Measurements from ENCODE around the gene PTPRD.

Gene PTPRD

DNA sequence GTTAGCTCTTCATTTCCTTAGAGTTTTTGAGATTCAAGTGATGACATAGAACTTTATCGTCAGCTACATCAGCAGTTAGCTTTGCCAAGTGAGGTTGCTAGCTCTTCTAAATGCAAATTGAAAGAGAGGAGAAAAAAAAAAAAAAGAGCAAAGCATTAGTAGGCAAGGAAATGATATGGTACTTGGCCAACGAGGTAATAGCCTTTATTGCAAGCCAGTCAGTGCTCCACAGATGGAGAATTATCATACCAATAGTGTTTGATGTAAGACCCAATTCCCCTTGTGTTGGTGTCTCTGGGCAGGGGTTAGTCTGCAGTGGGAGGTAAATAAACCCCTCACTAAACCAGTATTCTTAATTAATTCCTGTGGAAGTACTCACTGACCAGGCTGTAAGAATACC, 992.1 kb downstream of the PTPRD start:
- DNase-seq, result no peak

DNA sequence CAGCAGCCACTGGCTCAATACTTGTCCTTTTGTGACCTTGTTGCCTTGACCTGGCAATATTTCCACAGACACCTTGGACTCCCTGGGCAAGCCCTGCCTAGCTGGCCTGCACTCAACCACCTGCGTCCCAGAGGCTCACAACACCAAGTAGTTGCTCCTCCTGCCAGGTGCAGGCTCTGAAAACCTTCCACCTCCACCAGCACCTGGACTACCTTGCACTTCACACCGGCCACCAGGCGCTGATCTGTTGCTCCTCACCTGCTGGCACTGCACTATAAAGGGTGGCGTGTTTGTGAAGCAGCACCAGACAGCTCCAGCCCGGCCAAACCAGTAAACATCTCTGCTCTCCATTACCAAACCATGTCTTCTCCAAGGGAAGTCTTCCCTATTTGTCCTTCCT, 997.7 kb downstream of the PTPRD start:
- DNase-seq, result no peak

DNA sequence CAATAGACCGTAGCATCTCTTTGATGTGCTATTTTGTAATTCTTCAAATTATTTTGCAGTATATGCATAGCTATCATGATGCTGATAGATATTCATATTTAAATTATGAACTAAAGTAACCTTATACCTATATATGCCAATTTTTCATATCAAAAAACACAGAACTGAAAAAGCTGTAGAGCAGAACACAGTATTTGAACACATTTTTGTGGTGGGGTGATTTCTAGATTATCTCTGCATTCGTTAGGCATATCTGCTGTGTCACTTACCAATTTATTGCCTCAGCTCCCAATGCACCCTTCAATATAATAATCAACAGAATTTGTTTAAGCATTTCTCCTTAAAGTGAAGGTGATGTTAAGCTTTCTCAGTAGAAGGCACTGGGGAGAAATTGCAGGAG, 998.2 kb downstream of the PTPRD start:
- no peak for DNase-seq

DNA sequence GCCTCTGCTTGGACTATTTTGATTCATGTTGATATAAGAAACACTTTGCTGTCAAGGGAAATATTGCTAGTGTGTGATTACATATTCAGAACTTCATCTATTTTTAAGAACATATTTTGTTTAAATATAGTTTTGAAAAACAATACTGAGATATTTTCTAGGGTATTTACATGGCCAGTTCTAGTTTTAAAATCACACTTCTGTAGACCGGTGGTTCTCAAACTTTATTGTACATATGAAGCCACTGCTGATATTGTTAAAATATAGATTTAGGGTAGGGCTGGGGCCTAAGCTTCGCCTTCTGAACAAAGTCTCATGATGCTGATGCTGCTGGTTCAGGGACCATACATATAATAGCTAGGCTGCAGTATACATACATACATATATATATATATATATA, 1000.0 kb downstream of the PTPRD start:
- DNase-seq, result no peak

DNA sequence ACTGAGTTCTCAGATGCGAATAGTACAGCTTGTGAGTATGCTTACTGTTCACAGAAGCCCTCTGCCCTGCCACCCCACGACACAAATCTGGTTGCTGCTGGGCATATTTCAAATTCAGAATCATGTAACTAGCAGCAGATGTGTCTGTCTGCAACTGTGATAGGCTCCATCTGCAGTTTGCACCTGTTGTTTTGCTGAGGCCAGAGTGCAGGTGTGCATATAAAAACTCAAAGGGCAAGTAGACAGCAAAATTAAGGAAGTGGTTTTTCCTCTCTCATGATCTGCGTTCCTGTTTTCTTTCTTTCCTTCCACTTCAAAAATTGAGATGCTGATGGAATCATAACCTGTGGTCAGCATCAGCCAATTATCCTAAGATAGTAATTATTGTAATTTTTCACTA, 1000.5 kb downstream of the PTPRD start:
- DNase-seq, result no peak

DNA sequence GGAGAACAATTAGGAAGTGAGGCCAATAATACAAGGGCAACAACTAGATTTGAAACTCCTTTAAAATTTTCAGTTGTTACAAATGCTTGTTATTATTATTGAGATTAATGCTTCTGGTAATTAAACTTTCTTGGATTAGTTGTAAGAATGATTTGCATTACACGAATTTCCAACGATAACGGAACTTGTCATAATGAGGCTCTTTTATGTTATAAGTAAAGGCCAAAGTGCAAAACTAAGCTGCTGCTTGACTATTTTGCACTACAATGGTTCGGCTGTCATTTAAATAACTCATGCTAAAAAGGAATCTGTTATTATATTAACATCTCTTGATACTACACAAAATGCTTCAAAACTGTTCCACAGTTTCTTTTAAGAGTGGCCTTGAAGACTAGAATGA, 1007.1 kb downstream of the PTPRD start:
- DNase-seq, result no peak

DNA sequence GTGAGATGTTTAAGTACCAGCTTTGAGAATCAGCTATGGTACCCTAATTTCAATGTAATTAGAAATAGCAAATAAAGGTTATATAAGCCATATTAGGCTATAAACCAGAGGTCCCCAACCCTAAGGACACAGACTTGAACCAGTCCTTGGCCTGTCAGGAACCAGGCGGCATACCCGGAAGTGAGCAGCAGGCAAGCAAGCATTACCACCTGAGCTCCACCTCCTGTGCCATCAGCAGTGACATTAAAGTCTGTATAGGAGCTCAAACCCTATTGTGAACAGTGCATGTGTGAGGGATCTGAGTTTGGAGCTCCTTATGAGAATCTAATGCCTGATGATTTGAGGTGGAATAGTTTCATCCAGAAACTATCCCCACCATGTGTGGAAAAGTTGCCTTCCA, 1009.5 kb downstream of the PTPRD start:
- no peak for DNase-seq

DNA sequence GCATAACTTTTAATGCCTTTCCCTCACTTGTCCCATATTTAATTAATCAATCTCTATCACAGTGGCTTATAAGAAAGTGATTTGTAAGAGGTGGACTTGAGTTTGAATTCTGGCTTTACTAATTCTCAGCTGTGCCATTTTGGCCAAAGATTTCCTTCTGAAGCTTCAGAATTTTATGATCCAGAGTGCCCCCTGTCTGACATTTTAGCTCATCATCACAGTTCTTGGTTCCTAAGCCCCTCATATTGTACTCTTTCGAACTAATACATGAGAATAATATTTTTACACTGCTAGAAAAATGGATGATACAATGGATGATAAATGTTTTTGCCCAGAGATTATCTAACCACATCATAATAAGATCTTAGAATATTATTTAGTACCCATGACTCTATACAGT, 1014.1 kb downstream of the PTPRD start:
- no peak for DNase-seq

DNA sequence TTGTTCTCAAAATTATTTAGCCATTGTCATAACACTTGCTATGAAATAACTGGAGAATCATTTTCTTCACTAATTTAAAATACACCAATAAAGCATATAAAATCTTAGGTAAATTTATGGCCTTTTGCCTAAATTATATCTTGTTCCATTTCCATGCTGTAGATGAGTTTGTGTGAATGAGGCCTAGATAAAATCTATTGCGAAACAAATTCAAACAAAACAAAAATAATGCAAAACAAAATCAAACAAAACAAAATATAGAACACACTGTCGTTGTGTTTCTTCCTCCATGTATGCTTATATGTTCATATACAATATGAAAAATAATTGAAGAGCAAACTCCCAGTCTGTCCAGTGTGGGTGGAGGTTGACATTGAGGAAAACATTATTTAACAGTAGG, 1020.7 kb downstream of the PTPRD start:
- DNase-seq, result no peak

DNA sequence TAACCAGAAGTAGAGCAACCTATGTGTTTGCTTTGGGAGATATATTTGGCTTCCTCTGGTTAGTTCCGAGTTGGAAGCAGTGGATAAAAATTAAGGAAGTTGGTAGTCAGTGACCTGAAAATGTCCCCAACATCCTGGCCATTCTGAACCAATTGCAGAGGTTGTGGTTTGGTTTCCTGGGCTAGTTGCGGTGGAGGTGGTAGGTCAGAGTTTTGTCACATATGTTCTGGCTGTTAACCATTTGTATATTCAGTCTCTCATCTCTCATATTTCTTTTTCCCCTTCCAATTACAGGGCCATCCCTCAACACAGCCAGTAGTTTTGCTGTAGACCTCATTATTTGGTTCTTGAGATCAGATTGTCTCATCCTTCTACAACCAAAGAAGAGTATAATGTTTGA, 1026.9 kb downstream of the PTPRD start:
- no peak for DNase-seq

DNA sequence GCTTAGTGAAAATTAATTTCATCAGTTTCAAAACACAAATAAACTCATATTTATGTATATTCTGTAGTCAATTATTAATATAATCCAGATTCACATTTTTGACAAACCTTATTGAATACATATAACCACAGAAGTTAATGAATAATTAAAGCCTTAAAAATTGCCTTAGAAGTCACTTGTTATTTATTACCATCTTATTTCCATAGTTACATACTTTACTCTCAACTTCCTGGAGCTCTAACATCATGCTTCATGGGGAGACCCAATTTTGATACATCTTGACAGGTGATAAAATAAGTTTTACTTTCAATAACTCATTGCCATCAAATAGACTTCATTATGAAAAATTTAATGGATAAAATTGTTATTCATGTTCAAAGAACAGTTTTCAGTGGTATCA, 1038.7 kb downstream of the PTPRD start:
- no peak for DNase-seq

DNA sequence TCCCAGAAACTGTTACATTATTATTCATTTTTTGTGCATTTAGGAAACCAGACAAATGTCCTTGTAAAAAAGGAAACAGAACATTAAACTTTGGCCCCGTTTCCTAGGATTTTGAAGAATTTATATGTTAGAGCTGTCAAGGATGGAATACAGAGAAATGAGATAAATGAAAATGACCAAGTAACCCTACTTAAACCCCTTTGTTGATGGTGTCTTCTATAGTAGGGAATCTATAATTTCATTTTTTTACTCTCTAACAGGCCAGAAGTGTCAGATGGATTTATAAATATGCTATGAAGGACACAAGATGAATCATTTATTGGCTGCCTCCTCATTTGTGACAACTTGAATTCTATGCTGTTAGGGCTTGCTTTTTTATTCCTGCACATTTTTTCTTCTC, 1047.1 kb downstream of the PTPRD start:
- no peak for DNase-seq

DNA sequence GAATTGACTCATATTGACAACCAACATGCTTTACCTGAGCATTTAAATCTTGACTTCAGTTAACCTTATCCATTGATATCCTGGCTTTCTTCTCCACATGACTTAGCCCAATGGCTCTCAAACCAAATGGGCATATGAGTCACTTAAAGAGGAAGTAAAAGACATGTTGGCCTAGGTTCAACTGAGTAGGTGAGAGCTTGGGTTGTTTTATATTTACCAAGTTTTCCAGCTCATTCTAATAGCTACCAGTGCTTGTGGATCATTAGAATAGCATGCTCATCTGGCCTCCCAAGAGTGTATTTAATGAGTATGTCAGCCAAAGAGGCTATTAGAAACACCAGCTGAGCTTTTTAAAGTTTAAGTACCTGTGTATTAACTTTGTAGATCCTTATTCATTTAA, 1049.0 kb downstream of the PTPRD start:
- DNase-seq, result no peak

DNA sequence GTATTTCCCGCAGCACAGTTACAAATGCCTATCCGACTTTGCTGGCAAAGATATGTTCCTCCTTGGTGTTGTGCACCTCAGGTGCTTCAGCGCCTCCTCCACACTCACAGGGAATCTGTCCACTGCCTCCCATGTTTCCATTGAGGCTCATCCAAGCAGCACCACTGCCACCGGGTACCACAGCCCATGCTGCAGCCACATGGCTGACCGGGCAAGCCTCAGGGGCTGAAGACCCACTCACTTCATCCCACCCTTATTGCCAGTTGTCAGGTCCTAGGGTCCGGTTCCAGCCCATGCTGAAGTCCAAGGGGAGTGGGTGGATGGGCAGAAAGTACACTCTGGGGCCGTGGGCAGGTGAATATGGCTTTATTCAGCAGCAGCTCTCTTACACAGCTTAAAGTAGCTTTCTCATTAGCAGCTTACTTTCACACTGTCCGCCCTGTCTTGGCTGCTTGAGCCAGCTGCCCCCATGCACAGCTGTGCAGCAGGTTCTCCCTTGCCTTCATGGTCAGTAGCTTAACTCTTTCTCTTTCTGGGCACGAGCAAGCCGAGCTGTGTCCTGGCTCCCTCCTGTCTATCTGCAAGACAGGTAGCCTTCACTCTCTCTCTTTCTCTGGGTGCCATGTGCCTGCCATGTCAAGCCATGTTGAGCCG, 1052.3 kb downstream of the PTPRD start:
- no peak for DNase-seq

DNA sequence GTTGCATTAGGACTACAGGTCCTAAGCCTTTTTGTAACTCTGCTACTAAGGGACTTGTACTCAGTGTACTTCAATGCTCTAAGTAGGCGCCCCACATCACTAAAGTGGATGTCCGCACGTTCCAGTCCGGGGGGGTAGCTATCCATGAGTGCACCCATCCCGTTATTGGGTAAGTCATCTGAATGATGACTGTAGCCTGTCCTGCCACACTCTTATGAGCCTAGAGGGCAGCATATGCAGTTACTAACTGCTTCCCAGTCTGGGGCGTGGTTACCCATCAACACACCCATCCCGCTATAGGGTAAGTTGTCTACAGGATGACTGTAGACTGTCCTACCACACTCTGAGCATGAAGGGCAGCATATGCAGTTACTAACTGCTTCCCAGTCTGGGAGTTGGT, 1053.9 kb downstream of the PTPRD start:
- DNase-seq, result no peak

DNA sequence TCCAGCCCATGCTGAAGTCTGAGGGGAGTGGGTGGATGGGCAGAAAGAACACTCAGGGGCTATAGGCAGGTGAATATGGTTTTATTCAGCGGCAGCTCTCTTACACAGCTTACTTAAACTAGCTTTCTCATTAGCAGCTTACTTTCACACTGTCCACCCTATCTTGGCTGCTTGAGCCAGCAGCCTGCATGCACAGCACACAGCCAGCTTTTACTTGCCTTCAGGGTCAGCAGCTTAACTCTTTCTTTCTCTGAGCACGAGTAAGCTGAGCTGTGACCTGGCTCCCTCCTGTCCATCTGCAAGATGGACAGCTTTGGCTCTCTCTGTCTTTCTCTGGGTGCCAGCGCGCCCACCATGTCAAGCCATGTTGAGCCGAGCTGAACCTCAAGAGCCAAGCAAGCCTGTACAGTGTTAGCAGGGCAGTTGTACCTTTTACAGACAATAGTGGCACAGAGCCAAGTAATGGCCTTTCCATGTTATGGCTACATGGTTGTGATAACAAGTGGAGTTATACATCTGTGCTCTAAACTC, 1054.9 kb downstream of the PTPRD start:
- no peak for DNase-seq

DNA sequence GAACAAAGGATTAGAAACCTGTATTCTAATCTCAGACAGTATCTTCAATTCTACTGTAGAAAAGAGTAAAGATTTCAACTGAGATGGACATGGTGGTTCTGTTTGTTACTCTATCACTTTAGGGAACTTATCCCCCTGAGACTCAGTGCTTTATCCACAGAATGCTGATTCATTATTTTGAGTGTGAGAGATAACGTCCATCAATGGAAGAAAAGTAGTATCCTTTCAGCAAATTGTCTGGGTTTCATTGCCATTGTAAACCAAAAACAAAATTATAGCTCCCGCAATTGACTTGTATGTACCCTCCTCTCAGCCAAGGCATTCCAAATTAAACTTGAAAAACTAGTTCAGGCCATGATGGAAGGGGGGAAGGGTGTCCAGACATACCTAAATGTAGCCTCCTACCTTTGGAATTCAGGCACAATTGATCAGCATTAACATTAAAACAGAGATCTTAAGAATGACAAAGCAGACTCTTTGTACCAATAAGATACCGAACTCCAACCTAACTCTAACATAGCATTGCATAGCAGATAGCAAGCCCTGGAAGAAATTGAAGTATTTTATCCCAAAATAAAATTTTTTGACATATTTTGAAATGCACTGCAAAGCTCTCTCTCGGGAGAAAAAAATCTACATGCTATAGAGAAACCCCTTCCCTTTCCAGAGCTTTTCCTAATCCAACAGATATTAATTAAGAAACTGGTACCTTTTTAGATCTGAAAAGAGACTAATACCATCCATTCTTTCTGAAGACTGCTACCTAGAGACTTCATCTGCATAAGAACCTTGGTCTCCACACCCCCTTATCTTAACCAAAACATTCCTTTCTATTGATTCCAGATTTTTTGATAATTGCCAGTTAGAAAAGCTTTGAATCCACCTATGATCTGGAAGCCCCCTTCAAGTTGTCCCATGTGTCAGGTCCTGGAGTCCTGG, 1055.7 kb downstream of the PTPRD start:
- DNase-seq, result no peak

DNA sequence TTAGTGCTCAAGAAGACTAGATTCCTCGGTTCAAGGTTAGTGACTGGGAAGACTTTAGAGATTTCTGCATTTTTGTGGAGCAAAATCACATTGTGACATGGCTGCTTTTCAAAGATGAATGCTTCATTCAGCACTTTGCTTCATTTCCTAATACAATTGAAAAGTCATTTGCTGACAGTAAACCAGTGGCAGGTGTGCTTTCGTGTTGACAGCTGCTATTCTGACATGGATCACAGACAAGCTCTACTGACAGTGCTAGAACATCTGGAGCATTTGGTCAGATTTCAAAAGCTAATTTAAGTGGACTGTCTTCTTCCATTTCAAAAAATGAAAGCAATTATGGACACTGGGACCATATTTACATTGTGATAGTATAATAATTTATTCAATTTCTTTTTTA, 1060.1 kb downstream of the PTPRD start:
- no peak for DNase-seq

DNA sequence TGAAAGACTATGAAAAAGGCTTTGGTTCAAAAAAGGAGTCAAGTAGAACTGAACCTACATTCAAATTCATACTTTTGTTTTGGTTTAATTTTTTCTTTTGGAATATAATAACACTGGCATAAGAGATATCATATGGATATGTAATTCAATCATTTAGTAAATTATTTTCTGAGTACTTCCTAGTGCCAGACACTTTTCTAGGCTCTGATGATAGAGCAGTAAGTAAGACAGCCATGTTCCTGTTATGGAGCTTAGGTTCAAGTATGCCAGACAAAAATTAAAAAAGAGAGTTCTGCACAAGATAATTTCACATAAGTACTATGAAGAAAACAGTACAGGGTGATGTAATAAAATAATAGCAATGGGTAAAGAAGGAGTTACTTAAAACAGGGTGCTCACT, 1074.0 kb downstream of the PTPRD start:
- no peak for DNase-seq

DNA sequence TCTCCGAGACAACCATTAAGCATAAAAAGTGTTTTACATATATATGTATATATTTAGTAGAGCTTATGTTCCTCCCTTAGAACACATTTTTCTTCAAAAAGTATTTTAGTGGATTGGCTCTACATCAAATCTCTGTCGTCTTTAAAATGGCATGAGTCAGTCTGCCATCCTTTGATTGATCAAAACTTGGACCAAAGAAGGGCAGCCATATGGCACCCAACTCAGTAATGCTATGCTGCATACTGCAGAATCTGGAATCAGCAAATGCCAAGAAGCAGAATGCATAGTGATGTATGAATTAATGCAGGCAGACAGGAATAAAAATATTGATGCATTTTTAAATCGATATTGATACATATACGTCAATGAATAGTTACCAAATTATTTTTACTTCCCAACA, 1074.4 kb downstream of the PTPRD start:
- DNase-seq, result no peak

DNA sequence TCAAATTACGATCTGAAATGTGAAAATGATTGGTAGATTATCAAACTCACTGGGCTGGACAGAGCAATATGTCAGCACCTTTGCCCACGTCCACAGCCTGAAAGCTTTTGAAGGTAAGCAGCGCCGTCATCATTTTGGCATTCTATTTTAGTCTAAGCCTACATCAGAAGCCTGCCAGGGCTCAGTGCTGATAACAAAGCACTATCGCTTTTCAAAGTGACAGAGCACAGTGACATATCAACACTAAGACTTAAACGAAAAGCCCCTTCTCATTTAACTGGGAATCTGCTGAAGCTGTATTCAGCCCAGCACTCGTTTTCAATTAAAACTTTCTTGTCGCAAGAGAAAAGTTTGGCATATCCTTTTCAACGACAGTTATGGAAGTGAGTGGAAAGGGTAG, 1076.3 kb downstream of the PTPRD start:
- no peak for DNase-seq

DNA sequence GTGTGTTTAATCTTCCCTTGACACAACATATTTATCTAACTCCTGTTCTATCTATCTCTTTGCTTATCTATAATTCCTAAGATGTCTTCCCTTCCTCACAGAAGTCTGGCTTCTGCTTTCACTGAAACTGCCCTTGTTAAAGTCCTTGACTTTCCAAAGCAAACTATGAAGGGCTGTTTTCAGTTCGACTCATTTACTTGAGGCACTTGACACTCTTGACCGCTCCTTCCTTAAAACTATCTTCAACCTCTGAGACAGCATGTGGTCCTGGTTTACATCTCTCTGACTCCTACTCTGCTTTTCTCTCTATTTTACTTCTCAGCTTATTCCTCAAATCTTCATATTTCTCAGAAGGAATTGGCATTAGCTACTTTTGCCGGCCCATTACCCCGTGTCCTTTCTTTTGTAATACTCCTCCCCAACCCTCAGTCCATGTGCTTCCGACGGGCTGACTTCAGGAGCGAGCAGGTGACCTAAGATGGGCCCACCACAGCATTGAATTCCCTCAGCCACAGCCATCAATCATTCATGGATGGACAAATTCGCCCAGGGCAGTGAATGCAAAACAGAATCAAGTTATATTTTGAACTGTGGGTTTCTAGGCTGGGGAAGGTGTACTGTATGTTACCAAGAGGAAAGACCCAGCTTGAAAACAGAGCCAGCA, 1089.2 kb downstream of the PTPRD start:
- no peak for DNase-seq

Data from nucleus accumbens (tissue), 56 donors.